PC-3 (cell line): ENCODE data around the gene SLC35F3.

ENCODE experiments used
- CTCF ChIP-seq: fragments of 300-600 bp; sonication (generic); conservative IDR thresholded peaks from 2 replicates; pipeline ENCODE4 v1.5.1; 2017; ENCODE audit warnings: antibody characterized with exemption, low read depth, mild to moderate bottlenecking, low read length
- EZH2 ChIP-seq: fragments of 300-600 bp; sonication (generic); IDR thresholded peaks from one replicate; pipeline ENCODE4 v1.6.1; 2017; ENCODE audit warnings: antibody characterized with exemption, mild to moderate bottlenecking, low read length; ENCODE audit not compliant: unreplicated experiment

DNA sequence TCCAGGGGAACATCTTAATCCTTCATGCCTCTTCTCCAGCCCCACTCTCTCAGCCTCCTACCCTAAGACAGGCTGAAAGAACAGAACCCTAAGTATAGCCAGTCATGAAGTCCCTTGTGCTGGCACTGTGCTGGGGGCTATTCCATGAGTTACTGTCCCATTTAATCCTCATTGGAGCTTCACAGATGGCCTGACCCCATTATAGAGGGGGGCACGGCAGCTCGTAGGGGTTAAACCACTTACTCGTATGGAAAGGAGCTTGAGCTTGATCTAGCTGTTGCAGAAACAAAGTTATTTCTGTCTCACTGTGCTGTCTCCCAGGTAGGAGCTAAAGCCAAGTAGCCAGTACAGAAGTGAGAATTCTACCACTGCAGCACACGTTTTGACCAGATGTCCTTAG lies 265.6 kb downstream of the SLC35F3 start:
- no peak for TF ChIP-seq EZH2
- no peak for TF ChIP-seq CTCF
